Uterus (tissue), 4 donors: Measurements from ENCODE around the gene ALPI. TPM values are rescaled to one million over a fixed set of nuclear protein-coding genes. Genes with fewer than 3 reads are reported as not detected.

ENCODE experiments used
- DNase-seq, 2 donors: peaks; one replicate each; pipeline ENCODE4 v3.0.0-alpha.2; 2019 to 2020
- H3K27ac ChIP-seq, 2 donors: fragments of 200-600 bp; sonication (generic); 1 replicate in 1 of 2; 2 replicates in 1 of 2; pipeline ENCODE4 v1.5.1; 2016 to 2018
- H3K27me3 ChIP-seq, 2 donors: fragments of 200-600 bp; sonication (generic); one replicate each; pipeline ENCODE4 v1.5.1; 2018 to 2019; ENCODE audit warnings: control low read depth in 1 of 2
- H3K36me3 ChIP-seq, 2 donors: fragments of 200-600 bp; sonication (generic); one replicate each; pipeline ENCODE4 v1.5.1; 2019; ENCODE audit warnings: control low read depth in 1 of 2
- H3K4me1 ChIP-seq, 2 donors: fragments of 200-600 bp; sonication (generic); one replicate each; pipeline ENCODE4 v1.5.1; 2018 to 2019; ENCODE audit warnings: control low read depth in 1 of 2
- H3K4me3 ChIP-seq, 2 donors: fragments of 200-600 bp; sonication (generic); 1 replicate in 1 of 2; 2 replicates in 1 of 2; pipeline ENCODE4 v1.5.1; 2018 to 2019; ENCODE audit warnings: mild to moderate bottlenecking in 1 of 2
- H3K9me3 ChIP-seq, 2 donors: fragments of 200-600 bp; sonication (generic); one replicate each; pipeline ENCODE4 v1.5.1; 2019; ENCODE audit warnings: control low read depth in 1 of 2
- CTCF ChIP-seq, 4 experiments: fragments of 200-600 bp in 2 of 4; fragments of 450-650 bp in 2 of 4; sonication (generic) in 2 of 4; IDR thresholded peaks; one replicate each; pipeline ENCODE4 v1.5.1; 2016 to 2019; ENCODE audit warnings: antibody characterized with exemption in 4 of 4, mild to moderate bottlenecking in 2 of 4, moderate library complexity in 1 of 4
- POLR2A ChIP-seq, 2 donors: fragments of 450-650 bp; IDR thresholded peaks; one replicate each; pipeline ENCODE4 v1.6.1; 2016; ENCODE audit warnings: antibody characterized with exemption in 2 of 2, mild to moderate bottlenecking in 1 of 2, moderate library complexity in 1 of 2
- intact Hi-C: fragments of 100-400 bp; cut with DNase I; formaldehyde crosslinking; loops from one replicate; pipeline ENCODE4 v1.15.1; 2023; ENCODE audit warnings: low total_unique reads
- total RNA-seq, 4 donors: library from RNA; depleted of rRNA in 3 of 4; stranded (reverse); fragments of >200 nt in 3 of 4; gene quantifications; one replicate each; pipeline versions ENCODE4 v1.1.0 to v1.2.4, GENCODE V29; 2014 to 2023
- donor health status: DM: yes; HTN: yes; CAD: no.

ALPI gene
- total RNA-seq, 4 donors from 2014 or later = not detected

DNA sequence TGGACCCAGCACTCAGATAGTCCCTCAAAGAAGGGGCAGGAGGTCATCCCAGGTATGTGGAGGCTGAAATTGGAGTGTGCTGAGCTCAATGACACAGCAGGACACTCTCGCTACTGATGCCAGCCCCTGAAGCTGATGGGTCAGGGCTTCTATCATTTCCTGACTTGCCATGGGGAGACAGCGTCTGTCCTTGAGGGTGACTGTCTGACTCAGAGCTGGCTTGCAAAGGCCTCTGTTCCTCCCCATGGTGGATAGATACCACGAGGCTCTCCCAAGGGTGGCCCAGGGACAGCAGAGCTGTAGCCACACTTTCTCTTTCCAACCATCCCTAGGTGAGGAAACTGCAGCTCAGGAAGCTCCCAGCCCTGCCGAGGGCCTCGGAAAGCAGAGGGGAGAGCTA, 38.5 kb upstream of the ALPI start:
- no peaks in the 10 kb centered on the region for H3K9me3 ChIP-seq
- peaks cover 0 to 9% of the 10 kb centered on the region in 2 donors for H3K27me3 ChIP-seq

GRCh38 chr2:232418056-232418455, 37.9 kb upstream of the ALPI start:
- peaks cover 0 to 9% of the 10 kb centered on the region in 2 donors for H3K27me3 ChIP-seq
- intact Hi-C loops = no loop called here

More for the DNA sequence above, 38.5 kb upstream of the ALPI start:
- Histone ChIP-seq H3K27ac (no peak overlapping the region), H3K4me1 (peaks cover 0 to 5% of the 10 kb centered on the region in 2 donors), H3K36me3 (no peaks in the 10 kb centered on the region), H3K4me3 (no peak overlapping the region)
- no peak for DNase-seq
- no peak for TF ChIP-seq CTCF (IDR thresholded peaks at IDR 0.05)
- TF ChIP-seq POLR2A (IDR thresholded peaks at IDR 0.05) = no peak
- intact Hi-C loops = no loop called here

DNA sequence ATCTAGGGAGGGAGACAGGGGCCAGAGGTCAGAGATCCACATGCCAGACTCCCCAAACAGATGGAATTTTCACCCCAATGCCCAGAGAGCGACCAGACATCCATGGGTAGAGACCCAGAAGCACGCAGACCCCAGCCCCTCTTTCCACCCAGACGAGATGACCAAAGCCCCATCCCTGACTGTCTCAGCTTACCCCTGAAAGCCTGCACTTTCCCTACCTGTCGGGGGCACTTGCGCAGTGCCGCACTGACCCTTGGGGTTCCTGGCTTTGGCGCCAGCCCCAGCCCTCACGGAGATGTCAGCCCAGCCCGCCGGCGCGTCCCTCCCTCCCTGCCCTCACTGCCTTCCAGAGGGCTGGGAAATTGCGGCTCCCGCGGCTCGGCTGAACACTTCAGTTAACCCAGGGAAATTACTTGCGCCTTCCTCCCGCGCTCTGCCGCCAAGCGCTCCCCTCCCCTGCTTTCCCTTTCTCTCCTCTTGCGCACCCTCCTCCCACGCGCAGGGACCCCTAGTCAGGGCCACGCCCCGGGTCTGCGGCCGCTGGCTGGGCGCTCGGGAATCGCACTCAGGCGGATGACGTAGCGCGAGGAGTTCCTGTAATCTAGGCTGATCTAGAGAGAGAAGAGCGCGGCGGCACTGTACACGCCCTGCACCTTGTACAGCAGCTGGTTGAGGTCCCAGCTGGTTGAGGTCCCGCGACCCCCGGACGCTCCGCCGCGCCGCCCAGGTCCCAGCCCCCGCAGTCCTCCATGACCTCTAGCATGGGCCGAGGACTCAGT, 37.3 kb upstream of the ALPI start:
- intact Hi-C loops = no loop called here
- no peak overlapping the region for H3K27ac ChIP-seq
- H3K27me3 ChIP-seq = peaks cover 0 to 9% of the 10 kb centered on the region in 2 donors
- H3K36me3 ChIP-seq = no peaks in the 10 kb centered on the region
- H3K4me3 ChIP-seq = no peak overlapping the region
- peaks cover 0 to 5% of the 10 kb centered on the region in 2 donors for H3K4me1 ChIP-seq
- TF ChIP-seq POLR2A (IDR thresholded peaks at IDR 0.05) (no peak), CTCF (IDR thresholded peaks at IDR 0.05) (no peak)
- no peak for DNase-seq
- no peaks in the 10 kb centered on the region for H3K9me3 ChIP-seq

More at GRCh38 chr2:232418056-232418455, 37.9 kb upstream of the ALPI start:
- Histone ChIP-seq H3K36me3 (no peaks in the 10 kb centered on the region), H3K9me3 (no peaks in the 10 kb centered on the region), H3K27ac (no peak overlapping the region), H3K4me1 (peaks cover 0 to 5% of the 10 kb centered on the region in 2 donors), H3K4me3 (no peak overlapping the region)
- no peak for DNase-seq
- TF ChIP-seq CTCF (IDR thresholded peaks at IDR 0.05) (no peak), POLR2A (IDR thresholded peaks at IDR 0.05) (no peak)

- no peaks in the 10 kb centered on the region for H3K9me3 ChIP-seq
- TF ChIP-seq CTCF (IDR thresholded peaks at IDR 0.05) (no peak), POLR2A (IDR thresholded peaks at IDR 0.05) (no peak)
- intact Hi-C loops = no loop called here
- H3K4me3 ChIP-seq = no peak overlapping the region
- no peak for DNase-seq
- H3K36me3 ChIP-seq = no peaks in the 10 kb centered on the region
- H3K4me1 ChIP-seq = peaks cover 0 to 5% of the 10 kb centered on the region in 2 donors
- peaks cover 0 to 9% of the 10 kb centered on the region in 2 donors for H3K27me3 ChIP-seq
- no peak overlapping the region for H3K27ac ChIP-seq
Observed at GRCh38 chr2:232419245-232420072, 36.5 kb upstream of the ALPI start.

DNA sequence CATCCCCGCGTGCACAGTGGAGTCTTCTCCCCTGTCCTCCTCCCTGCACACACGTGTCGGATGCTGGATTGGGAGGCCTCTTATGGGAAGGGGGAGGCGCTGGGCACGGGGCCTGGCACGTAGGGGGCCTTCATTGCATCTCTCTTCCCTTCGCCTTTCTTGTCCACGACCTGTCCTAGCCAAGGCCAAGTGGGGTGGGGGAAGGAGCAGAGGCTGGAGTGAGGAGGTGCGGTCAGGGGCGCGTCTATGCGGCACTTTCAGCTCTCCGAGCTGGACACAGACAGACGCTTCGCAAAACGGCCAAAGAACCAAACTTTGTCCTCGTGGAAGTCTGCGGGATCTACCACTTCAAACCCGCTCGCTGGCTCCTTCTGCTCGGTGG, 35.9 kb upstream of the ALPI start:
- DNase-seq = no peak
- peaks cover 0 to 9% of the 10 kb centered on the region in 2 donors for H3K27me3 ChIP-seq

More for the DNA sequence above, 35.9 kb upstream of the ALPI start:
- no peak overlapping the region for H3K27ac ChIP-seq
- TF ChIP-seq CTCF (IDR thresholded peaks at IDR 0.05) (no peak), POLR2A (IDR thresholded peaks at IDR 0.05) (no peak)
- H3K4me3 ChIP-seq = no peak overlapping the region
- H3K36me3 ChIP-seq = no peaks in the 10 kb centered on the region
- peaks cover 0 to 5% of the 10 kb centered on the region in 2 donors for H3K4me1 ChIP-seq
- intact Hi-C loops = no loop called here
- H3K9me3 ChIP-seq = no peaks in the 10 kb centered on the region
